NT2/D1 (cell line): ENCODE results near the gene HAVCR2.

Source experiments
- SUZ12 ChIP-seq: IDR thresholded peaks from 2 replicates; pipeline ENCODE4 v1.6.1; 2011; ENCODE audit not compliant: insufficient read length, insufficient read depth; ENCODE audit errors: extremely low read depth
- YY1 ChIP-seq: IDR thresholded peaks from 2 replicates; pipeline ENCODE4 v1.6.1; 2011; ENCODE audit not compliant: insufficient read length, insufficient read depth
- ZNF274 ChIP-seq: IDR thresholded peaks from 2 replicates; pipeline ENCODE4 v1.6.1; 2011; ENCODE audit warnings: mild to moderate bottlenecking, low read depth, low read length

GRCh38 chr5:157106630-157107461 lies 2.0 kb downstream of the HAVCR2 start:
- TF ChIP-seq YY1 (no peak), ZNF274 (no peak), SUZ12 (no peak)
